RWPE2 (cell line): ENCODE data around the gene RAB9A.
A peak's percentile ranks its signal among the peaks of the same experiment; 100 is the strongest.

Experiments used
- ATAC-seq: fragments of 200-7000 bp; cut with Tn5 transposase; 3 replicates; pipeline ENCODE4 v1.9.1; 2021; ENCODE audit warnings: low read depth
- DNase-seq: peaks from one replicate; pipeline ENCODE4 v3.0.0-alpha.2; 2020; ENCODE audit warnings: low spot score
- H3K27ac ChIP-seq: fragments of 450-650 bp; 2 replicates; pipeline ENCODE4 v1.5.1; 2017; ENCODE audit warnings: mild to moderate bottlenecking; ENCODE audit not compliant: poor library complexity, severe bottlenecking
- H3K27me3 ChIP-seq: fragments of 250-450 bp; sonication (Bioruptor Pico); 2 replicates; pipeline ENCODE4 v1.5.1; 2021; ENCODE audit warnings: mild to moderate bottlenecking, moderate library complexity; ENCODE audit not compliant: insufficient read depth, poor library complexity, severe bottlenecking
- H3K36me3 ChIP-seq: fragments of 250-450 bp; sonication (Bioruptor Pico); 2 replicates; pipeline ENCODE4 v1.5.1; 2020; ENCODE audit warnings: low read depth, mild to moderate bottlenecking, moderate library complexity
- H3K4me1 ChIP-seq: fragments of 250-450 bp; sonication (Bioruptor Pico); 2 replicates; pipeline ENCODE4 v1.5.1; 2021; ENCODE audit warnings: mild to moderate bottlenecking, moderate library complexity; ENCODE audit not compliant: insufficient read depth, poor library complexity, severe bottlenecking
- H3K4me3 ChIP-seq: fragments of 250-450 bp; sonication (Bioruptor Pico); 2 replicates; pipeline ENCODE4 v1.5.1; 2021; ENCODE audit warnings: mild to moderate bottlenecking, moderate library complexity; ENCODE audit not compliant: severe bottlenecking
- H3K9me3 ChIP-seq: fragments of 250-450 bp; sonication (Bioruptor Pico); 2 replicates; pipeline ENCODE4 v1.5.1; 2021; ENCODE audit warnings: mild to moderate bottlenecking, moderate library complexity; ENCODE audit not compliant: severe bottlenecking
- CTCF ChIP-seq: fragments of 450-650 bp; IDR thresholded peaks from one replicate; pipeline ENCODE4 v1.5.1; 2017; ENCODE audit warnings: mild to moderate bottlenecking, moderate library complexity; ENCODE audit not compliant: poor library complexity, severe bottlenecking

The RAB9A gene

GRCh38 chrX:13654116-13654515, 34.8 kb upstream of the RAB9A start:
- Histone ChIP-seq H3K36me3 (no peaks in the 10 kb centered on the region), H3K4me1 (peaks cover 4% of the 10 kb centered on the region), H3K9me3 (no peaks in the 10 kb centered on the region), H3K27ac (peak overlapping the region; percentile 83), H3K4me3 (no peak overlapping the region), H3K27me3 (no peaks in the 10 kb centered on the region)
- DNase-seq = no peak
- ATAC-seq = no peak
- TF ChIP-seq CTCF = no peak

GRCh38 chrX:13655674-13656073, 33.3 kb upstream of the RAB9A start:
- no peak overlapping the region for H3K27ac ChIP-seq
- H3K27me3 ChIP-seq = no peaks in the 10 kb centered on the region
- H3K4me1 ChIP-seq = peaks cover 8% of the 10 kb centered on the region
- H3K4me3 ChIP-seq = no peak overlapping the region
- TF ChIP-seq CTCF = no peak
- ATAC-seq (no peak), DNase-seq (no peak)
- H3K36me3 ChIP-seq = no peaks in the 10 kb centered on the region
- no peaks in the 10 kb centered on the region for H3K9me3 ChIP-seq

GRCh38 chrX:13658602-13659001, 30.3 kb upstream of the RAB9A start:
- peak; percentile 75 for TF ChIP-seq CTCF
- peak; percentile 50; the same call in 1 of the 3 replicates for ATAC-seq
- Histone ChIP-seq H3K27ac (peak overlapping the region; percentile 71), H3K27me3 (no peaks in the 10 kb centered on the region), H3K4me1 (peaks cover 8% of the 10 kb centered on the region), H3K9me3 (no peaks in the 10 kb centered on the region), H3K4me3 (no peak overlapping the region), H3K36me3 (no peaks in the 10 kb centered on the region)
- no peak for DNase-seq

GRCh38 chrX:13659063-13659462, 29.9 kb upstream of the RAB9A start:
- Histone ChIP-seq H3K4me1 (peaks cover 8% of the 10 kb centered on the region), H3K4me3 (no peak overlapping the region), H3K27me3 (no peaks in the 10 kb centered on the region), H3K36me3 (no peaks in the 10 kb centered on the region), H3K9me3 (no peaks in the 10 kb centered on the region), H3K27ac (peak overlapping the region; percentile 71)
- ATAC-seq (peak; percentile 94), DNase-seq (no peak)
- TF ChIP-seq CTCF = no peak

- no peaks in the 10 kb centered on the region for H3K9me3 ChIP-seq
- no peak overlapping the region for H3K4me3 ChIP-seq
- no peaks in the 10 kb centered on the region for H3K36me3 ChIP-seq
- H3K27me3 ChIP-seq = no peaks in the 10 kb centered on the region
- no peak overlapping the region for H3K27ac ChIP-seq
- DNase-seq (no peak), ATAC-seq (no peak)
- TF ChIP-seq CTCF = no peak
- H3K4me1 ChIP-seq = peaks cover 8% of the 10 kb centered on the region
These were observed 27.1 kb upstream of the RAB9A start for GRCh38 chrX:13661735-13662288.
